HG02642 (cell line): ENCODE measurements around the gene TWIST2.

Source experiments
- ATAC-seq: cut with Tn5 transposase; IDR thresholded peaks from one replicate; pipeline ENCODE4 v1.9.1; 2021; ENCODE audit warnings: mild to moderate bottlenecking; ENCODE audit not compliant: unreplicated experiment, poor library complexity

Gene TWIST2

DNA sequence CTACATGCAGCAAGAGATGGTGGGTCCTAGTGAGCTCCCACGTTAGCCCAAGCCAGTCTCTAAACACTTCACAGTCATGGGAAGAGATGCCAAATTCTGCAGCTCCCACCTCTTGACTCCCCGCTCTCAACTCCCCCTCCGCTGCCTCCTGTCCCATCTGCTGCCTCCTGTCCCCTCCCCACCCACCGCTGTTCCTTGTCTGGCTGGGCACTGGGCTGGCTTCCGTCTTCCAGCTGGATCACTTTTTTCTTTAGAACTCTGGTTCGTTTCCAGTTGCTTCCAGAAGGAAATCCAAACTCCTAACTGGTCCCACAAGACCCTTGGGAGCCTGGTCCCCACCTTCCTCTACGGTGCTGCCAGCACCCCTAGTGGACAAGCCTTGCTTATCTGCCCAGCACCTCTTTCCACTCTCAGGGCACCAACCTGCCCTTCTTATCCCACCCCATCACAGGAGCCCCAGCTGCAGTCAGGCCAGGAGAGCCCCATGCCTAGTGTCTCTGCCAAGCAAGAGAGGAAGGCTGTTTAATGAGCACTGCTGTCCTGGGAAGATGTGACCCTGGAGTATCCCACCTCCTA is 12.1 kb upstream of the TWIST2 start:
- no peak for ATAC-seq

DNA sequence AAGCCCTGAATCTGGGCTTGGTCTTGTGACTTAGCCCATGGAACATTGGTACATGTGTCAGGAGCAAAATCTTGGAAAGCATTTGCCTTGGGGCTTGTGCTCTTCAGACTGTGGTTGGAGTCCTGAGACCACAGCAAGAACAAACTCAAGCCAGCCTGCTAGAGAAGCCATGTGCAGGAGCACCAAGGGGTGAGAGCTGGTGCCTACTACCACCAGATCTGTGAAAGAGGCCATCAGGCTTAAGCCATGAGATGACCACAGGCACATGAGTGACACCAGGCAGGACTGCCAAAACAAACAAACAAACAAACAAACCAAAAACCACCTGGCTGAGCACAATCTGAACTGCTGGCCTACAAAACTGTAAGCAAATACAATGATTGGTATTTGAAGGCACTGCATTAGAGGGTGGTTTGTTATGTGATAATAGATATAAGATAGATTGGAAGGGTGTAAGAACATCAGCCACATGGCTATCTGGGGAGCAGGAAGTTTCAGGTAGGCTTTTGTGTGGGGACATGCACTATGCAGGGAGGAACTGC is 9.0 kb upstream of the TWIST2 start:
- no peak for ATAC-seq

DNA sequence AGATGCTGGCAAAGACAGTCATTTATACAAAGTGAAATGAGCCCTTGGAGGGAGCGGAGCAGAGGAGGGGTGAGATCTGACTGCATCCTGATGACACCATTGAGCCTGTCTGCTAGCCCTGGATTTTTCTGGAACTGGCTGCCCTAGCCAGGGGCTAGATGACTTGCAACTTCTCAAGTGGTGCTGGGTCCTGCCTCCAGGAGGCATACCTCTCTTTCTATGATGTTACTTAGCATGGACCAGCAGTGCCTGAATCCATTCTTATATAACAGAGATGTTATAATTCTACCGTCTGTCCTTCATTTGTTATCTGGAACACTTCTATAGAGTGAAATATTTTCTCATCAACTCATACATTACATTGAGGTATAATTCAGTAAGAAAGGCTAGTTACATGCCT is 8.5 kb upstream of the TWIST2 start:
- ATAC-seq = no peak

- no peak for ATAC-seq
Observed at GRCh38 chr2:238841542-238842164, 6.2 kb upstream of the TWIST2 start.

GRCh38 chr2:238843476-238843875 is 4.4 kb upstream of the TWIST2 start:
- no peak for ATAC-seq

DNA sequence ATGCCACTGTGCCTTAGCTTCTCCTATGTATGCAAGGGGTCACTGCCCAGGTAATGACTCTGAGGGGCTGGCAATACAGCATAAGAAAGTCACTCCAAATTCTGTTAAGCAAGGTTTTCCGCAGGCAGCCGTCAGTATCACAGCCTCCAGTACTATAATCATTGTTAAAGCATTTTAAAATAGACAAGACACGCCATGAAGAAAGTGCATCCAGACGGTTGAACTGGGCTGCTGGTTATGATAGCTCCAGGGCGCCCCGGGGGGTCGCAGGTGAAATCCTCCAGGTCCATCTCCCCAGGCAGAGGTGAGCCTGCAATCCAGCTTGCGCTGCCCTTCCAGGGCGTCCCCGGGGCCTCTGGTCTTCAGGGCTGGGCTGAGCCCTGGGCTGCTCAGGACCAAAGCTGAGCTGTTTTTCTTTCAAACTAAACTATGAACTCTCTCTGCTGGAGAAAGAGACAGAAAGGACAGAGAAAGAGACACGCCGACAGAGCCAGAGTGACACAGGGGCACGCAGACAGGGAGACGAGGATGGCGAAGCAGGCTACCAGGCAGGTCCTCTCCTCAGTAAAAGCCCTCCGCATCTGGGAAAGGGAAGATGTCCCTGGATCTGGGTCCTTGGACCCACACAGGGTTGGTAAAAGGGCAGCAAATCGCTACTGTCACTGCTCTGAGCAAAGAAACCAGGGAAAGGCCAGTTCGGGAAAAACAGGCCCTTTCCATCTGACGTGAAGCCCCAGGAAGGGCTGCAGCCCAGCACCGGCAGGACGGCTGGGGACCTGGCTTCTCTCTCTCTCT is 2.1 kb upstream of the TWIST2 start:
- ATAC-seq = no peak

DNA sequence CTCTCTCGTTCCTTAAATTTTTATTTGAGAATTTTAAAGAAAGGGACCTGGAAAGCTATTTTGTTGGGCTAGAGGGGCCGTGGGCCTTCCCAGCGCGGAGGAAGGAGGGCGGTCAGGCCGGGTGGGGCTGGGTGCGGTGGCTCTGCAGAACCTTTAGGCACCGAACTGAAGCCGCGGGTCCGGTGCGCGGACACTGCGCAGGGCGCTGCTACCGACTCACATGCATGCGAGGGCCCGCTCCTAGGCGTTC is 1.6 kb upstream of the TWIST2 start:
- no peak for ATAC-seq

- ATAC-seq = no peak
Observed at GRCh38 chr2:238846628-238847418, 1.1 kb upstream of the TWIST2 start.

DNA sequence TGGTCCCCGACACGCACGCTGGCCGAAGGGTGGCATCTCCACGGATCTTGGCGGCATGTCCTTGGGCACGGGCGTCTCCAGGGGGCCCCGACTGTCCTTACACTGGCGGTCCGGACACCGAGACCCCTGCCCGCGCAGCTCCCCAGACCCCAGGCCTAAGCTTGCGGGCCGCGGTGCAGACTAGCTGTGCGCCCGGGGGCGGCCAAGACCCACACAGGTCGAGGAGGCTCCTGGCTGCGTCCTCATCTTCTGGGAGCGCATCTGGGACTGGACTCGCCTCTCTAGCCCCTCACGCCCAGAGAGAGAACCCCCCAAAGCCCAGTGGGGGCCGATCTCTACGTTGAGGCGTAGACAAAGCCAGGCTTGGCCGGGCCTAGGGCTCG is 475 bp upstream of the TWIST2 start:
- no peak for ATAC-seq

- ATAC-seq = no peak
Observed at GRCh38 chr2:238848691-238848975, 748 bp downstream of the TWIST2 start.

GRCh38 chr2:238848976-238849853 is 1.3 kb downstream of the TWIST2 start:
- ATAC-seq = no peak

DNA sequence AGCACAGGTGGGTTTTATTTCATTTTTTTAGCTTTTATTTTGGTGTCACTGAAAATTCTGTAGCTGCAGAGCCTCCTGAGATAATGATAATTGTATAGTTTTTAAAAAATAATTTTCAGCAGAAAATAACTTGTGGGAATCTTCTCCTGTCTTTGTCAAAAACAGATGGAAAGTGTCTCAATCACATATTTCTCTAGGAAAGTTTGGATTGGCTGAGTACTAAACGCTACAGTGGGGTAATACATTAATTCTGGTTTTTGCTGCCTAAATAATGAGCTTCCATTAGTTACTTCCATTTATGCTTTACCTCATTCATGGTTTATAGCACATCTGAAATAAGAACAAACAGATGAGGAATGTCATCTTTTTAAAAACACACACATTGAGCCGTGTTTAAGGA is 2.2 kb downstream of the TWIST2 start:
- no peak for ATAC-seq

- no peak for ATAC-seq
Observed at GRCh38 chr2:238851026-238851425, 3.1 kb downstream of the TWIST2 start.

- ATAC-seq = no peak
Observed at GRCh38 chr2:238851761-238852160, 3.9 kb downstream of the TWIST2 start.

- ATAC-seq = no peak
Observed at GRCh38 chr2:238852206-238852869, 4.5 kb downstream of the TWIST2 start.

DNA sequence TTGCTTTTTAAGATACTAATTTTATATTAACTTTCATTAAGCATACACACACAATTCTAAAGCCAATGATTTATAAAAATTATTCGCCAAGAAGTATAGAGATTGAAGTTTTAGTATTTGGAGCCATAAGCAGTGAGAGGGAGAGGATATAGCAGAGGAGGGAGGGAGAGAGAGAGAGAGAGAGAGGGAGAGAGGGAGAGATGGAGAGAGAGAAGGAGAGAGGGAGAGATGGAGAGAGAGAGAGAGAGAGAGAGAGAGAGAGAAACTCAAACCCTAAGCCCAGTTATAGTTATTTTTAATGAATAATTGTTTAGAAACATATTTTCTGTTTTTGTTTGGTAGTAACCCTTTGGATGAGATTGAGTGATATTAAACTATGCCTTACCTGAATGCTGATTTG is 5.3 kb downstream of the TWIST2 start:
- no peak for ATAC-seq

DNA sequence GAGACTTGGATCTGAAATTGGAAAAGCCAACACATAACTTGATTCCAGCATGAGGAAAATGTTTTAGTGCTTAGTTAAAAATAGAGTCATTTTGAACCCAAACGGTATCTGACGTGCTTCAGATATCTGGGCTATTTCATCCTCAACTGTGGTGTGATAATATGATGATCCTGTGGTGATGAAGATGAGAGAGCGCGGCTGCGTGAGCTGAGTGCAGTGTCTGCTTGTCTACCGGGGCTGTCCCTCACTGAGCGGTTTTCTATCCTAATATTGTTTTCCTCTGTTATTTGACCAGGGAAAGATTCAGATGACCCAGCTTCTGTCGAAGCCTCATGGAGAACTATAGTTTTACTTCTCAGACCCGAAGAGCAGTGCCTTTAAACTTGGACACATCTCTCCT is 5.8 kb downstream of the TWIST2 start:
- no peak for ATAC-seq

DNA sequence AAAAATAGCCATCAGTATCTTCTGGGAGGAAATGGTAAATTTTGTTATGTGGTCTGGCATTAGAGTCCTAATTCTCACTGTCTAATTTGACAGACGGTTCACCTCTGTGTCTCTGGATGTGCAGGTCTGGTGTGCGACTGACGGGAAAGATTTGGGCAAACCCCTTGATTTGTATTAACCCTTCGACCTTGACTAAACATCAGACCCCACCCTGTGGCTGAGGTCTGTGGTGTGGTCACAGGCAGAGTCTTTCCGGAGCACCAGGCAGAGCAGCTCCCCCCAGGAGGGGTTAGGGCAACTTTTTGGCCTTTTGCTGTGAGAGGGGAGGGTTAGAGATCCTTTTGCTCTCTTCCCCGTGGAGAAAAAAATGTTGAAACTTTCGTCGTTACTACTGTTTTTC is 6.4 kb downstream of the TWIST2 start:
- ATAC-seq = no peak

DNA sequence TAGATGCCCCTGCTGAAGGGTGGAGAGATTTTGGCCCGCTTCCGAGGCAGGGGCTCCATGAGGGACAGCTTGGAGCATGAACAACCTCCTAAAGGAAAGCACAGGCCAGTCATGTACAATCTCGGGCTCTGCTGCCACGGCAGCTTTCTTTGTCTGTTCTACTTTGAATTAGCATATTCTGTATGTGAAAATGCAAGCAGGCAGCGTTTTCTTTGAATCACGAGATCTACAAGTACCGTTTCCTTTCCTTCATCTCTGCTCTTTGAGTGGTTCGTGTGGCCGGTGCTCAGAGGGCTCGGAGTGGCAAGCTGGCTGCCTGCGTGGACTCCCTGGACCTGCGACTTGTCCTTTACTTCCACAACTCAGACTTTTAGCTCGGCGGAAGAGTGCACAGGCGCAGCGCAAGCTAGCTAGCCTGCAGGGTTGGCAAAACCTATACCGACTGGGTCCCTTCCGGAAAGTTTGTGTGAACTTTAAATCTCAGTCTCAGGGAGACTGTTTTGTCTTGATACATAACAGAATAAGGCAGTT is 6.9 kb downstream of the TWIST2 start:
- no peak for ATAC-seq

DNA sequence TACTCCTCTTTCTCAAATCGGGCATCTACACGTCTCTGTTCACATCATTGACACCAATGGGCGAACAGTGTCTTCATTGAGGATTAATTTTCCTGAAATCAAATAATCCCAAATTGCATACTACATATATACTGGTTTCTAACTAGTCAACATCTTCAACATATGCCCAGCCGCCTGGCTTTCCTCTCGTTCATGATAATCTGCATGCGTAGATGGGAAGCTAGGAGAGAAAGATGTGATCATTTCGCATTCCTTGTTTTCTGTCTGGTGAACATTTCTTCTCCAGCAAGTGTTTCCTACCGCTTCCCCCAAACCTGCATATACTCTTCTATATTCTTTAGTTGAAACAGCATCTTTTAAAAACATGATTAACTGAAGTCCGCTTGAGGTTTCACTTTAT is 7.4 kb downstream of the TWIST2 start:
- no peak for ATAC-seq
